HEK293T (cell line): Measurements from ENCODE around the gene ZNF527.
"Not testable (repeated sequence)": the region's sequence is repeated elsewhere in the genome, so short reads cannot be mapped to it uniquely, and the experiment has no call there.

ENCODE experiments used
- FOXA1 ChIP-seq: fragments of 450-650 bp; IDR thresholded peaks from 2 replicates; pipeline ENCODE4 v1.6.1; 2016; ENCODE audit warnings: mild to moderate bottlenecking
- FOXM1 ChIP-seq: fragments of 450-650 bp; IDR thresholded peaks from 2 replicates; pipeline ENCODE4 v1.6.1; 2017; ENCODE audit warnings: mild to moderate bottlenecking, borderline replicate concordance
- SUZ12 ChIP-seq: fragments of 450-650 bp; IDR thresholded peaks from 2 replicates; pipeline ENCODE4 v1.6.1; 2016; ENCODE audit warnings: mild to moderate bottlenecking

GRCh38 chr19:37406140-37406846 is 35.4 kb downstream of the ZNF527 start:
- TF ChIP-seq FOXA1, SUZ12, FOXM1: not testable (repeated sequence)
